ENCODE results near the gene PQBP1. TPM values are rescaled to one million over a fixed set of nuclear protein-coding genes. Genes with fewer than 3 reads are reported as not detected.

PQBP1 gene
- polyA plus RNA-seq, 6 donors from 2014 or later = 56.8 to 101 (median 83.6) TPM

GRCh38 chrX:48937054-48937907 is 39.6 kb downstream of the PQBP1 start:
- DNase-seq (peak; percentile 91), ATAC-seq (ENCODE audit: low read depth in 2 of 2) (peak; percentile 61 to 63)
- H3K9me3 Mint-ChIP-seq = peaks cover 0 to 3% (median 0%) of the 10 kb centered on the region in 7 donors
- peaks cover 6 to 14% of the 10 kb centered on the region in 2 donors for H3K36me3 Mint-ChIP-seq
- peaks cover 78 to 95% (median 78%) of the 10 kb centered on the region in 3 donors for H3K4me1 Mint-ChIP-seq
- H3K27me3 Mint-ChIP-seq = no peaks in the 10 kb centered on the region
- peak overlapping the region; percentile 97 to 100 (median 100) for H3K27ac Mint-ChIP-seq
- peak overlapping the region; percentile 80 to 96 (median 84) for H3K4me3 Mint-ChIP-seq

GRCh38 chrX:48938721-48939425 is 41.1 kb downstream of the PQBP1 start:
- Mint-ChIP-seq H3K27ac (peak overlapping the region; percentile 97 to 100 (median 100)), H3K27me3 (no peaks in the 10 kb centered on the region), H3K36me3 (peaks cover 6 to 10% of the 10 kb centered on the region in 2 donors), H3K4me1 (peaks cover 75 to 95% (median 81%) of the 10 kb centered on the region in 3 donors), H3K9me3 (peaks cover 0 to 2% (median 0%) of the 10 kb centered on the region in 7 donors), H3K4me3 (peak overlapping the region; percentile 74 to 96 (median 83))
- peak; percentile 90 for DNase-seq
- ATAC-seq (ENCODE audit: low read depth in 2 of 2) = peak; percentile 46 to 50

DNA sequence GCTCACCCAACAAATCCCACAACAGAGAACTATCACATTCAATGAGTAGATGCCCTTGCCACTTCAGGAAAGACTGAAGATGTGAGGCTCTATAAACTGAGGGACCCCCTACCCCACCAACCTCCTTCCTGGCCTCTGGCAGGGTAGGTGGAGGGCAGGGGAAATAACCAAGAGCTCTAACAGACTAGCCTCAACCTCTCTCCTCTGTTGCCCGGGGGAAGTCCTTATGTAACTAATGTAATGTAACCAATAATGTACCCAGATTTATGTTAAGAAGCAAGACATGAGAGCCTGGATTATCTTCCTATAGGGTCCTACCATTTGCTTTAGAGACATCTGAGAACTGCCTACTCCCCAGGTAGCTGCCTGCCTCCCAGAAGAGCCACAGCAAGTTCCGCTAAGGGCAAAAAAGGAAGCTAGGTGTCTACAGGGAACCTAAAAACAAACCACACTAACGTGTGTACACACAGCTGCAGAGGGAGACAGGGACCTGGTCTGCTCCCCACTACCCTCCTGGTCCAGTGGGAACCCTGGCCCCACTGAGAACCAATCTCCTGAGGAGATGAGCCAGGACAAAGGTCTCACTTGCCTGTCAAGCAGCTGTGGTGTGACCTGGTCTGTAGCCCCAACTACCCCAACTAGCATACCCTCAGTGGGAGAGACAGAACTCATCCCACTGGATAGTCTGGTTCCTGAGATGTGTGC is 41.9 kb downstream of the PQBP1 start:
- H3K4me3 Mint-ChIP-seq = peak overlapping the region; percentile 64 to 96 (median 82)
- peak; percentile 63 for DNase-seq
- ATAC-seq (ENCODE audit: low read depth in 2 of 2) = peak; percentile 20 to 29
- H3K27me3 Mint-ChIP-seq = no peaks in the 10 kb centered on the region
- peak overlapping the region; percentile 97 to 100 (median 100) for H3K27ac Mint-ChIP-seq
- peaks cover 0 to 2% (median 0%) of the 10 kb centered on the region in 7 donors for H3K9me3 Mint-ChIP-seq
- H3K4me1 Mint-ChIP-seq = peaks cover 73 to 95% (median 78%) of the 10 kb centered on the region in 3 donors
- H3K36me3 Mint-ChIP-seq = peaks cover 4 to 6% of the 10 kb centered on the region in 2 donors

- H3K36me3 Mint-ChIP-seq = peaks cover 0 to 6% of the 10 kb centered on the region in 2 donors
- H3K4me1 Mint-ChIP-seq = peaks cover 65 to 92% (median 69%) of the 10 kb centered on the region in 3 donors
- no peaks in the 10 kb centered on the region for H3K9me3 Mint-ChIP-seq
- peak overlapping the region; percentile 5 to 91 (median 77) for H3K4me3 Mint-ChIP-seq
- DNase-seq = no peak
- no peaks in the 10 kb centered on the region for H3K27me3 Mint-ChIP-seq
- peak overlapping the region; percentile 97 to 100 (median 100) for H3K27ac Mint-ChIP-seq
- ATAC-seq (ENCODE audit: low read depth in 2 of 2) = no peak
Measured at GRCh38 chrX:48940404-48940955, 42.8 kb downstream of the PQBP1 start.

GRCh38 chrX:48942895-48943294 is 45.2 kb downstream of the PQBP1 start:
- peak overlapping the region in 1 of 8 donors; percentile 57 for H3K4me3 Mint-ChIP-seq
- DNase-seq (no peak), ATAC-seq (ENCODE audit: low read depth in 2 of 2) (no peak)
- no peaks in the 10 kb centered on the region for H3K27me3 Mint-ChIP-seq
- no peaks in the 10 kb centered on the region for H3K9me3 Mint-ChIP-seq
- peaks cover 0 to 6% of the 10 kb centered on the region in 2 donors for H3K36me3 Mint-ChIP-seq
- H3K4me1 Mint-ChIP-seq = peaks cover 51 to 77% (median 55%) of the 10 kb centered on the region in 3 donors
- peak overlapping the region; percentile 55 to 100 (median 92) for H3K27ac Mint-ChIP-seq

- no peaks in the 10 kb centered on the region for H3K9me3 Mint-ChIP-seq
- no peaks in the 10 kb centered on the region for H3K27me3 Mint-ChIP-seq
- peaks cover 0 to 6% of the 10 kb centered on the region in 2 donors for H3K36me3 Mint-ChIP-seq
- DNase-seq (peak; percentile 54), ATAC-seq (ENCODE audit: low read depth in 2 of 2) (peak; percentile 65 to 75)
- H3K4me1 Mint-ChIP-seq = peaks cover 28 to 48% (median 34%) of the 10 kb centered on the region in 3 donors
- peak overlapping the region in 4 of 8 donors; percentile 11 to 54 (median 36) for H3K4me3 Mint-ChIP-seq
- peak overlapping the region; percentile 49 to 92 (median 62) for H3K27ac Mint-ChIP-seq
Measured at GRCh38 chrX:48945517-48946348, 48.0 kb downstream of the PQBP1 start.

GRCh38 chrX:48948589-48948988 is 50.9 kb downstream of the PQBP1 start:
- H3K4me1 Mint-ChIP-seq = peaks cover 23 to 36% (median 28%) of the 10 kb centered on the region in 3 donors
- no peak for ATAC-seq (ENCODE audit: low read depth in 2 of 2)
- H3K4me3 Mint-ChIP-seq = no peak overlapping the region
- no peaks in the 10 kb centered on the region for H3K9me3 Mint-ChIP-seq
- peak overlapping the region in 1 of 6 donors; percentile 61 for H3K27ac Mint-ChIP-seq
- no peaks in the 10 kb centered on the region for H3K36me3 Mint-ChIP-seq
- no peaks in the 10 kb centered on the region for H3K27me3 Mint-ChIP-seq
- DNase-seq = no peak

Other genes with a start within 250 kb of the PQBP1 start
- gene WAS, start 214.1 kb upstream of the PQBP1 start, polyA plus RNA-seq (ENCODE audit: low read depth in 6 of 6) = 10 to 100 TPM; 12.7 to 27.8 (median 19.4) TPM
- 10 to 100 TPM in 3 of 6 donors, 1 to 10 TPM in 3; 6.6 to 13.3 (median 10.1) TPM for gene SUV39H1, start 201.2 kb upstream of the PQBP1 start, polyA plus RNA-seq (ENCODE audit: low read depth in 6 of 6)
- gene GLOD5, start 136.2 kb upstream of the PQBP1 start, polyA plus RNA-seq (ENCODE audit: low read depth in 6 of 6) = not detected
- under 1 TPM in 2 of 6 donors, not detected in 4; 0.23 to 0.27 TPM for gene GATA1, start 111.3 kb upstream of the PQBP1 start, polyA plus RNA-seq (ENCODE audit: low read depth in 6 of 6)
- 10 to 100 TPM; 11.9 to 26.6 (median 21.2) TPM for gene HDAC6, start 95.9 kb upstream of the PQBP1 start, polyA plus RNA-seq (ENCODE audit: low read depth in 6 of 6)
- under 1 TPM in 2 of 6 donors, not detected in 4; 0.51 to 0.92 TPM for gene ERAS, start 71.4 kb upstream of the PQBP1 start, polyA plus RNA-seq (ENCODE audit: low read depth in 6 of 6)
- gene PCSK1N, start 62.3 kb upstream of the PQBP1 start, polyA plus RNA-seq (ENCODE audit: low read depth in 6 of 6) = under 1 TPM in 1 of 6 donors, not detected in 5; 0.57 TPM
- 10 to 100 TPM; 77.1 to 97.2 (median 86.4) TPM for gene TIMM17B, start 162 bp upstream of the PQBP1 start, polyA plus RNA-seq (ENCODE audit: low read depth in 6 of 6)
- gene SLC35A2, start 13.7 kb downstream of the PQBP1 start, polyA plus RNA-seq (ENCODE audit: low read depth in 6 of 6) = 10 to 100 TPM in 3 of 6 donors, 1 to 10 TPM in 3; 8.5 to 11.6 (median 10.0) TPM
- 100 to 1,000 TPM; 202 to 489 (median 254) TPM for gene PIM2, start 21.1 kb downstream of the PQBP1 start, polyA plus RNA-seq (ENCODE audit: low read depth in 6 of 6)
- gene OTUD5, start 59.7 kb downstream of the PQBP1 start, polyA plus RNA-seq (ENCODE audit: low read depth in 6 of 6) = 10 to 100 TPM; 27.6 to 53.2 (median 39.1) TPM
- gene KCND1, start 73.9 kb downstream of the PQBP1 start, polyA plus RNA-seq (ENCODE audit: low read depth in 6 of 6) = 1 to 10 TPM in 1 of 6 donors, under 1 TPM in 2, not detected in 3; 0.12 to 2.0 (median 0.18) TPM
- 10 to 100 TPM in 5 of 6 donors, 1 to 10 TPM in 1; 9.3 to 26.8 (median 13.6) TPM for gene GRIPAP1, start 104.3 kb downstream of the PQBP1 start, polyA plus RNA-seq (ENCODE audit: low read depth in 6 of 6)
- 10 to 100 TPM in 1 of 6 donors, 1 to 10 TPM in 5; 4.5 to 11.4 (median 6.1) TPM for gene TFE3, start 145.4 kb downstream of the PQBP1 start, polyA plus RNA-seq (ENCODE audit: low read depth in 6 of 6)
- gene CCDC120, start 161.1 kb downstream of the PQBP1 start, polyA plus RNA-seq (ENCODE audit: low read depth in 6 of 6) = 1 to 10 TPM in 1 of 6 donors, under 1 TPM in 4, not detected in 1; 0.62 to 1.7 (median 0.79) TPM
- gene PRAF2, start 176.1 kb downstream of the PQBP1 start, polyA plus RNA-seq (ENCODE audit: low read depth in 6 of 6) = 10 to 100 TPM; 25.5 to 49.0 (median 38.8) TPM
- 10 to 100 TPM; 50.0 to 84.9 (median 57.4) TPM for gene WDR45, start 182.0 kb downstream of the PQBP1 start, polyA plus RNA-seq (ENCODE audit: low read depth in 6 of 6)
- gene GPKOW, start 225.8 kb downstream of the PQBP1 start, polyA plus RNA-seq (ENCODE audit: low read depth in 6 of 6) = 10 to 100 TPM; 17.9 to 33.9 (median 22.0) TPM